Measurements from ENCODE around the gene WDR81.

The WDR81 gene

DNA sequence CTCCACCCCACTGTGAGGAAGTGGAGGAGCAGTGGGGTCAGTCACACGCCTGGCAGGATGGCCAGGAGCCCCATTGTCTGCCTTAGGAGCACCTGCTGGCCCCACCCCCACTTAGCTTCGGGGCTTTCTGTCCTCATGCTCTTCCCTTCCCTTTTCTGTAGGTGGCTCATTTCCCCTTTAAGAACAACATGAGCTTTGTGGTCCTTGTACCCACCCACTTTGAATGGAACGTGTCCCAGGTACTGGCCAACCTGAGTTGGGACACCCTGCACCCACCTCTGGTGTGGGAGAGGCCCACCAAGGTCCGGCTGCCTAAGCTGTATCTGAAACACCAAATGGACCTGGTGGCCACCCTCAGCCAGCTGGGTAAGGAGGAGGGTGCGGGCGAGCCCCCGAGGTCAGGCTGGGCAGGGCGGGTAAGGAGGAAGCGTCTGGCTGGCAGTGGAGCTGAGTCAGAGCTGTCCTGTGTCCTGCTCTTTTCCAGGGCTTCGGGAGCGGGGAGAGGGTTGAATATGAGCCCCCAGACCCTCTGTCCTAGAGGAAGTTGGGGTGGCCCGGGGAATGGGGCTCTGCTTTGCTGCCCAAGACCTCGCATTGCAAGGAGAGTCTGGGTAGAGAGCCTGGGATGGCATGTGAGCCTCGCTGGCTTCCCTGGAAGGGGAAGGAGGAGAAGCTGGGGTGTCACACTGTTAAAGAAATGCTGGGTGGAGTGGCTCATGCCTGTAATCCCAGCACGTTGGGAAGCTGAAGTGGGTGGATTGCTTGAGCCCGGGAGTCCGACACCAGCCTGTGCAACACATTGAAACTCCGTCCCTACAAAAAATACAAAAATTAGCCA is 28.1 kb downstream of the WDR81 start:
- no peak for TF ChIP-seq CTCF (IDR thresholded peaks at IDR 0.05; ENCODE audit: control insufficient read depth, extremely low read depth, insufficient read depth)
- H3K4me3 ChIP-seq (ENCODE audit: low read depth, low read length), result no peak overlapping the region
- no peak for DNase-seq (ENCODE audit: low read depth)

DNA sequence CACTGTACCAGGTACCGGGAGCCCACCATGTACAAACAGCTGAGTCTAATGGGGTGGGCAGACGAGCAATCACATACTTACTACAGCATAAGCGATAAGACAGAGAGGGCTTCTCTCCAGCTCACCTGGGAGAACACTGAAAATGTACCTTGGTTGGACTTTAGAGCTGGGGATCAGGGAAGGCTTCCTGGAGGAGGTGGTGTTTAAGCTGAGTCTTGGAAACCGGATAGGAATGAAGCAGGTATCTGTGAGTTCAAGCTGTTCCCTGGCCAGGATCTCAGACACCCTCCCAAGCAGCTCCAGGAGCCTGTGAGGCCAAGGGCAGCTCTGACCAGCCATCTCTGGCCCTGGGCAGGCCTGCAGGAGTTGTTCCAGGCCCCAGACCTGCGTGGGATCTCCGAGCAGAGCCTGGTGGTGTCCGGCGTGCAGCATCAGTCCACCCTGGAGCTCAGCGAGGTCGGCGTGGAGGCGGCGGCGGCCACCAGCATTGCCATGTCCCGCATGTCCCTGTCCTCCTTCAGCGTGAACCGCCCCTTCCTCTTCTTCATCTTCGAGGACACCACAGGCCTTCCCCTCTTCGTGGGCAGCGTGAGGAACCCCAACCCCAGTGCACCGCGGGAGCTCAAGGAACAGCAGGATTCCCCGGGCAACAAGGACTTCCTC is 29.4 kb downstream of the WDR81 start:
- TF ChIP-seq CTCF (IDR thresholded peaks at IDR 0.05; ENCODE audit: control insufficient read depth, extremely low read depth, insufficient read depth), result no peak
- DNase-seq (ENCODE audit: low read depth), result no peak
- H3K4me3 ChIP-seq (ENCODE audit: low read depth, low read length), result no peak overlapping the region

GRCh38 chr17:1754430-1755112 is 30.1 kb downstream of the WDR81 start:
- DNase-seq (ENCODE audit: low read depth), result no peak
- no peak overlapping the region for H3K4me3 ChIP-seq (ENCODE audit: low read depth, low read length)
- TF ChIP-seq CTCF (IDR thresholded peaks at IDR 0.05; ENCODE audit: control insufficient read depth, extremely low read depth, insufficient read depth), result no peak

- no peak for TF ChIP-seq CTCF (IDR thresholded peaks at IDR 0.05; ENCODE audit: control insufficient read depth, extremely low read depth, insufficient read depth)
- DNase-seq (ENCODE audit: low read depth), result no peak
- no peak overlapping the region for H3K4me3 ChIP-seq (ENCODE audit: low read depth, low read length)
Observed at GRCh38 chr17:1755252-1755826, 30.8 kb downstream of the WDR81 start.

DNA sequence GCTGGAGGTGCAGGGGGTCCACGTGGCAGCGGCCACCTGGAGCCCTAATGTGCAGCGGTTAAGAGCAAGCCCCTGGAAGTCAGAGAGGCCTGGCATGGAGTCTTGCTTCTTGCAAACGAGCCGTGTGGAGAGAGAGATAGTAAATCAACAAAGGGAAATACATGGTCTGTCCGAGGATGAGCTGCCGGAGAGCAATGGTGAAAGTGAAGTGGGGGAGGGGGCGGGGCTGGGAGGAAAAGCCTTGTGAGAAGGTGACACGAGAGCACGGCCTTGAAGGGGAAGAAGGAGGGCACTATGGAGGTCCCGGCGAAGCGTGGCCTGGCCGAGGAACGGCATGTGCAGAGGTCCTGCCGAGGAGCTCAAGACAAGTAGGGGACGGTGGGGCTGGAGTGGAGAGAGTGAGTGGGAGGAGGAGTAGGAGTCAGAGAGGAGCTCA is 31.3 kb downstream of the WDR81 start:
- no peak for DNase-seq (ENCODE audit: low read depth)
- no peak overlapping the region for H3K4me3 ChIP-seq (ENCODE audit: low read depth, low read length)
- no peak for TF ChIP-seq CTCF (IDR thresholded peaks at IDR 0.05; ENCODE audit: control insufficient read depth, extremely low read depth, insufficient read depth)

GRCh38 chr17:1758807-1759206 is 34.3 kb downstream of the WDR81 start:
- DNase-seq (ENCODE audit: low read depth), result no peak
- TF ChIP-seq CTCF (IDR thresholded peaks at IDR 0.05; ENCODE audit: control insufficient read depth, extremely low read depth, insufficient read depth), result no peak
- no peak overlapping the region for H3K4me3 ChIP-seq (ENCODE audit: low read depth, low read length)

Data from LNCaP clone FGC (cell line).